K562 (cell line): ENCODE measurements around the gene NR0B2. TPM values are rescaled to one million over a fixed set of nuclear protein-coding genes. Genes with fewer than 3 reads are reported as not detected.
A peak's percentile ranks its signal among the peaks of the same experiment; 100 is the strongest.

Source experiments
- CUX1 ChIP-seq: fragments of 200-800 bp; sonication (Bioruptor generic); IDR thresholded peaks from 2 replicates; pipeline ENCODE4 v1.6.1; 2016; ENCODE audit warnings: missing genetic modification characterization, missing compliant biosample characterization
- CXXC5 ChIP-seq: fragments of 250-450 bp; sonication (Bioruptor Pico); IDR thresholded peaks from 2 replicates; pipeline ENCODE4 v1.8.0; 2022; ENCODE audit warnings: inconsistent platforms, mild to moderate bottlenecking, moderate library complexity
- EP300 ChIP-seq: IDR thresholded peaks from 2 replicates; pipeline ENCODE4 v1.6.1; 2012; ENCODE audit warnings: low read length, improper control_type of control experiment
- NEUROD1 ChIP-seq: fragments of 150-350 bp; IDR thresholded peaks from 2 replicates; pipeline ENCODE4 v1.6.1; 2014; ENCODE audit warnings: borderline replicate concordance, low read length, low read depth; ENCODE audit not compliant: partially characterized antibody
- polyA plus RNA-seq, 8 experiments: library from polyadenylated mRNA; depleted of rRNA in 4 of 8; stranded (reverse) in 5 of 8; unstranded in 3 of 8; fragments of >200 nt; fragmentation: Nextera tagmentation in 2 of 8; fragmentation: Illumina TruSeq in 1 of 8; extraction: Ambion mirVana in 2 of 8; extraction: Trizol in 1 of 8; gene quantifications; 2 replicates each; pipeline versions ENCODE4 v1.2.1 to v1.2.3, GENCODE V29; 2011 to 2014; ENCODE audit warnings: inconsistent platforms in 1 of 8, missing spikeins in 1 of 8
- total RNA-seq, 7 experiments: library from RNA; depleted of rRNA in 6 of 7; stranded (reverse); fragments of >200 nt in 6 of 7; fragmentation: Illumina TruSeq in 2 of 7; extraction: Trizol in 2 of 7; gene quantifications; 2 replicates each; pipeline versions ENCODE4 v1.2.1 to v1.2.3, GENCODE V29; 2011 to 2021; ENCODE audit warnings: low replicate concordance in 1 of 7

The NR0B2 gene
- total and polyA plus RNA-seq, 9 of the 15 experiments (the other 6 are each of a cell fraction or from before 2014, with no cell fraction given) = not detected

DNA sequence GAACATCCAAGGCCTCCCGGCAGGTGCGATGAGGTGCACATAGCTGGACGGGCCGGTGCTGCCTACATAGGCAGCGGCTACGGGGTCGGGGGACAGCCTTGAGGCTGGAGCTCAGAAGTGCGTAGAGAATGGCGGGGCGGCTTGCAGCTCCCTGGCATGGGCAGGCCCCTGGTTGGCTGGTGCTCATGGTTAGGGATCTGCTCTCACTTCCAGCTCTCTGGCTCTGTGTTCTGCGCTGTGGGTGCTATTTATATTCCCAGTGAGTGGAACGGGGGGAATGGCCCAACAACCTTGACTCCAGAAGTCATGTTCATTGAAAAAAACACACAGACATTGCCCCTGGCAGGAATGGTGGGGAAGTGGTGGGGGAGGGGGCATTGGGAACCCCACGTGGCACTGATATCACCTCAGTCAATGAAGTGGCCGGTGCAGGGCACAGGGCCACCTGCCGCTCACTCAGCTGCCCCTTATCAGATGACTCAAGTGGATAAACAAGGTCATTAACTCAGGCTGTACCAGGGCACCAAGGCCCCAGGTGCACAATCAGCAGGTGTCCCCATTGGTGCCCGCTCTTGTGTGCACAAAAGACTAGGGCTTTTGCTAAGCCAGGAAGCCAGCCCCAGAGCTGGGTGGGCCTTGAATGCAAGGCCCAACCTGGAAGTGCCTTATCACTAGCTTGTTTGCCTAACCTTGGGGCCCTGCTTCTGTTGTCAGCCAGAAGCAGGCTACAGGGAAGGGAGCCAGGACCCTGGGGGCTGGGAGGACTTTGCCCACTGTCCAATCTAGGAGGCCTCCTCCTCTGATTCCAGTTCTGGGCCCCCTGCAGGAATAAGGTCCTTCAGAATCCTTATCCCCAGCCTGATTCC lies at the start of gene NR0B2 (continued):
- TF ChIP-seq NEUROD1 = peak; percentile 16
- TF ChIP-seq CUX1 (CRISPR knock-in tag) = no peak; the same call in 1 of the 2 replicates
- TF ChIP-seq CXXC5 = peak; percentile 59; the same call in 1 of the 2 replicates
- TF ChIP-seq EP300 = peak; percentile 55; the same call in 1 of the 2 replicates
